HepG2 (cell line): ENCODE measurements around the gene XAGE1A. TPM values are rescaled to one million over a fixed set of nuclear protein-coding genes. Genes with fewer than 3 reads are reported as not detected.

Experiments
- NFKB2 ChIP-seq: sonication (generic); formaldehyde crosslinking; IDR thresholded peaks from 2 replicates; pipeline ENCODE4 v1.4.0; 2020; ENCODE audit warnings: missing genetic modification reagents, borderline replicate concordance
- NR2F6 ChIP-seq, 2 experiments: IDR thresholded peaks; 2 replicates each; pipeline ENCODE4 v1.6.1; 2016; ENCODE audit warnings: antibody characterized with exemption in 1 of 2, mild to moderate bottlenecking in 1 of 2
- SIN3B ChIP-seq: fragments of 150-350 bp; IDR thresholded peaks from 2 replicates; pipeline ENCODE4 v1.6.1; 2014; ENCODE audit warnings: low read length
- ZNF335 ChIP-seq: sonication (generic); formaldehyde crosslinking; IDR thresholded peaks from 2 replicates; pipeline ENCODE4 v1.4.0; 2020; ENCODE audit warnings: missing genetic modification reagents
- ZNF407 ChIP-seq: sonication (generic); formaldehyde crosslinking; IDR thresholded peaks from one replicate; pipeline ENCODE4 v1.5.1; 2020; ENCODE audit warnings: mild to moderate bottlenecking, missing genetic modification reagents; ENCODE audit errors: not compliant biosample characterization
- ZNF574 ChIP-seq: sonication (generic); formaldehyde crosslinking; IDR thresholded peaks from 2 replicates; pipeline ENCODE4 v1.4.0; 2020; ENCODE audit warnings: missing genetic modification reagents
- ZNF577 ChIP-seq: sonication (generic); formaldehyde crosslinking; IDR thresholded peaks from 2 replicates; pipeline ENCODE4 v1.4.0; 2020; ENCODE audit warnings: mild to moderate bottlenecking, low read depth, missing genetic modification reagents, borderline replicate concordance
- polyA plus RNA-seq, 8 experiments: library from polyadenylated mRNA; depleted of rRNA in 3 of 8; stranded (reverse) in 7 of 8; unstranded in 1 of 8; fragments of >200 nt; fragmentation: Illumina TruSeq in 4 of 8; extraction: Trizol in 4 of 8; gene quantifications; 2 replicates each; pipeline versions ENCODE4 v1.2.1 to v1.2.3, GENCODE V29; 2011 to 2016; ENCODE audit warnings: low read depth in 4 of 8, missing spikeins in 1 of 8, mixed read lengths in 1 of 8; ENCODE audit not compliant: insufficient read depth in 1 of 8
- total RNA-seq, 5 experiments: library from RNA; depleted of rRNA; stranded (reverse); fragments of >200 nt; fragmentation: Illumina TruSeq; extraction: Trizol; gene quantifications; 2 replicates each; pipeline ENCODE4 v1.2.3, GENCODE V29; 2016; ENCODE audit warnings: low read depth in 1 of 5

XAGE1A gene
- total and polyA plus RNA-seq, 2 of the 13 experiments (the other 11 are each of a cell fraction or from before 2014, with no cell fraction given): not detected

GRCh38 chrX:52507331-52507730 lies 11.7 kb downstream of the XAGE1A start (continued):
- TF ChIP-seq ZNF407 (no peak), SIN3B (no peak), NR2F6 (IDR thresholded peaks at IDR 0.05) (no peak), NR2F6 (CRISPR knock-in tag; IDR thresholded peaks at IDR 0.05) (no peak), ZNF574 (no peak), NFKB2 (no peak), ZNF577 (CRISPR knock-in tag) (no peak), ZNF335 (CRISPR knock-in tag) (no peak)
